ENCODE measurements around the gene CPLX1.
"Not testable (repeated sequence)": the region's sequence is repeated elsewhere in the genome, so short reads cannot be mapped to it uniquely, and the experiment has no call there.

Gene CPLX1

DNA sequence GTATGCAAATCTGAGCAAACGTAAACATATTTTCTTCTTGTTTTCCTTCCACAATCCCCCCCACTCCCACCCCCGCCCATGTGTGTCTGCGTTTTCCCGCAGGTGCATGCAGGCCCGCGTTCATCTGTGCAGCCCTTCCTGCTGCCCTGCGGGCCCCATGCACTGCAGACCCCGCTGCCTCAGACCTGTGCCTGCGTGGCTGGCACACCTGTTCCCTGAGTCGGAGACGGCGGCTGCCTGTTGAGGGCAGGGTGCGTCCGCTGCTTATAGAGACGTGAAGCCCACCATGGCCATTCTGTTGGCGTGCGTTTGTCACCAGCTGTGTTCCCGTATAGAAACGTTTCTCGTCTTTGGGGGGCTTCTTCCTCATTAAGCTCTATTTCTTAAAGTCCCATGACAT, 68.8 kb downstream of the CPLX1 start:
- DNase-seq (ENCODE audit: low read depth), result no peak

DNA sequence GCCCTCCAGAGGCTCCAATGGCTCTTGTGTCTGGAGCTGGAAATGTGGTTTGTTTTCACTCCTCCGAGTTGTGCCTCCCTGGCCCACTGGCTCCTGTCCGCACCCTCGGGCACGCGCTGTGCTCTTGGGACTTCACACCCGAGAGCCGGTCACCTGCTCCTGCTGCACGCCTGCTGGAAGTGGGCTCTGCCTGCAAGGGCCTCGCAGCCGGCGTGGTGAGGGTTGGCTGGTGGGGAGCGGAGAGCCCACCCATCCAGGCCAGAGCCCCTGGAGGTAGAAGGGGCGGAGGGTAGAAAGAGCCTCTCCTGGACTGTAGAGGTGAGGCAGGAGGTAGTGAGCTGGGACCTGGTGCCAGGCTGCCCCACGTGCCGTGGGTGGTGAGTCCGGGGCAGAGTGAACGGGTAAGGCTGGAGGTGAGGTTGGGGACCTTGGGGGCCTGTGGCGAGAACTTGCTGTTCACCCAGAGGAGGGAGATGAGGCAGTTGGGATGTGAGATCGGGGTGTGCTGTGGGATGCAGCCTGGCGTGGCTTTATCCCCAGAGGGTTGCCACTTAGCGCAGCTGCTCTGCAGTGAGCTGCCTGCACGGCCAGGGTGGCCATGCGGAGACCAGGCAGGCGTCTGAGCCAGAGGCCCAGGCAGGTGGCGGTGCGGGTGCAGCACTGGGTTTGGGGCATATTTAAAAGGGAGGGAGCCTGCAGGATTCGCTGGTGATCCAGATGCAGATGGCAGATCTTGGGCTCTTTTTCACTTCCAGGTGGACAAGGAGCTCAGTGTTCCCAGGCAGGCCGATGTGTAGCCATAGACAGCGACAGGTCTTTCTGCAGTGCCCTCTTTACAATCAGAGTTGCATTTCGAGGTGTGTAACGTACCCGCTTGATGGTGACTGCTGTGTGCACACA, 71.5 kb downstream of the CPLX1 start:
- DNase-seq (ENCODE audit: low read depth), result no peak

DNA sequence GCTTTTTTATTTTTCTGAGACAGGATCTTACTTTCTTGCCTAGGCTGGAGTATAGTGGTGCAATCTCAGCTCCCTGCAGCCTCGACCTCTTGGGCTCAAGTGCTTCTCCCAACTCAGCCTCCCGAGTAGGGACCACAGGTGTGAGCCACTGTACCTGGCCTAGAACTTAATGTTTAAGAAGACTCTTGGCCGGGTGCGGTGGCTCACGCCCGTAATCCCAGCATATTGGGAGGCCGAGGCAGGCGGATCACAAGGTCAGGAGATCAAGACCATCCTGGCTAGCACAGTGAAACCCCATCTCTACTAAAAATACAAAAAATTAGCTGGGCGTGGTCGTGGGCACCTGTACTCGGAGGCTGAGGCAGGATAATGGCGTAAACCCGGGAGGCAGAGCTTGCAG, 72.7 kb downstream of the CPLX1 start:
- DNase-seq (ENCODE audit: low read depth), result not testable (repeated sequence)

DNA sequence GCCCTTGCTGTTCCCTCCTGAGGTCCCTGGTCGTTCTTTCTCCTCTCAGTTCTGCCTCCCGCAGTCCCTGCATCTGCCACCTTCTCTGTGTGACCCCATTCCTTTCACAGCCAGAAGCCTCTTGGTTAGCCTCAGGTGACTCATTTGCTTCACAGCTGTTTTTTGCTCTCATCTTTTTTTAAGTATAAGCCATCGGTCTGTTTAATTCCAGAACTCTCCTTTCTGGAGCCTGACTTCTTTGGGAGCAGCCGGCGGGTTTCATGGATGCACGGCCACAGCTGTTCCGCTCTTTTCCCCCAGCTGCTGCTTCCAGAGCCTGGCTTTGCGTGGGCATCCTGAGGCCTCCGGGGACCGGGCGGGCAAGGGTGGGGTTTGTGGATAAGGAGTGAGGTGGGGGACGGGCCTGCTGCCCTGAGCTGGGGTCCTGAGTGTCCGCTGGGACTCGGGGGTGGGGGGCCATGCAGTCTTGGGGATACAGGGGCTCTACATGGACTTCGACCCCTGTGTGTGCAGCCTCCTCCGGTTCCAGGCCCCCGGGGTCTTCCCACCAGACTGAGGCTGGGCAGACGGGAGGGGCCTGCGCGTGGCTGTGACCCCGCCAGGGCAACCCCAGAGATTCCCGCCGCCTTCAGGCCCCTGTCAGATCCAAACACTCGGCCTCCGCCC, 73.6 kb downstream of the CPLX1 start:
- DNase-seq (ENCODE audit: low read depth), result no peak

DNA sequence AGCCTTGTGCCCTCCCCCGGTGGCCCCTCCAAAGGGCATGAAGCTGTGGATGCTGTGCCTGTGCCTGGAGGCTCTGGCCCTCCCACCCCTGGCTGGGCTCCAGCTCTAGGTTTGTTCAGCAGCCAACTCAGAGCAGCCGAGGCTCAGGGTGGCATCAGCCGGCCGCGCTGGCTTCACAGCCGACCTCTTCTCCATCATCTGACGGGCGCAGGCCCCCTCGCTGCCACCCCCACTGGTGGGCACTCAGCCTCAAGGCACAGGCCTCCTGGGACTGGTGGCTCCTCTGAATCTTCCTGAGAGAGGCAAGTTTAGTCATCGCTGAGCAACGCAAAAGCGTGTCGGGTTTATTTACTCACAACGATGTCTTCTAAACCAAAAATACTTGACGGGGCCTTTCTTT, 74.3 kb downstream of the CPLX1 start:
- no peak for DNase-seq (ENCODE audit: low read depth)

DNA sequence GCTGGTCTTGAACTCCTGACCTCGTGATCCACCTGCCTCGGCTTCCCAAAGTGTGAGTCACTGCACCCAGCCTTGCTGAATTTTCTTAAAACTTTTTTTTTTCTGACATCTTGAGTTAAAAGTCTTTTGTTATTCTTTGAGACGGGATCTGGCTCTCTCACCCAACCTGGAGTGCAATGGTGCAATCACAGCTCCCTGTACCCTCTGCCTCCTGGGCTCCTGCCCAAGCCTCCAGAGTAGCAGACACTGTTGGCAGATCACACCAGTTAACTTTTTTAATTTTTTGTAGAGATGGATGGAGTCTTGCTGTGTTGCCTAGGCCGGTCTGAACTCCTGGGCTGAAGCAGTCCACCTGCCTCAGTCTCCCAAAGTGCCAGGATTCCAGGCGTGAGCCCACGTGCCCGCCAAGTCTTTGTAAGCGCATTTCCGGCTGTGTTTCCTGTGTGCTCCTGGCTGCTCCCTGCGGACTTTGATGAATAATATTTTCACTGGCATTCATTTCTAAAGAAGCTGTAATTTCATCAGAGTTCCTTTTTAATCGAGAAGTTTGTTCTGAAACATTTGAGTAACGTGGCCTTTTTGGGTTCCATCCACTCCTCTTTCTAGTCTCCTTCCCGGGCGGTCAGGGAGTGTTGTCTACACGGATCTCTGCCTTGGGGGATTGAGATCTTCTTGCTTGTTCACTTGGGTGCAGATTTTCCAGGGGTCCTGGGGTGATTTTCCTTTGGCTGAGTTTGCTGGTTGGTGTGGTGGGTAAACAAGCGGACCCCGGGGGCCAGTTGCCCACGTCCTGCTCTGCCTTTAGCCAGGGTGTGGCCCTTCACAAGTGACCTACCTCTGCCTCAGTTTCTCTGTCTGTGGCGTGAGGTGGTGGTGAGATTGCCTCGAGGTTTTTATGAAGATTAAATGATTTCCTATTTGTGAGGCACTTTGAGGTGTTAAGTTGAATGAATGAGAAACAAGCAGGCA, 75.9 kb downstream of the CPLX1 start:
- DNase-seq (ENCODE audit: low read depth), result no peak

DNA sequence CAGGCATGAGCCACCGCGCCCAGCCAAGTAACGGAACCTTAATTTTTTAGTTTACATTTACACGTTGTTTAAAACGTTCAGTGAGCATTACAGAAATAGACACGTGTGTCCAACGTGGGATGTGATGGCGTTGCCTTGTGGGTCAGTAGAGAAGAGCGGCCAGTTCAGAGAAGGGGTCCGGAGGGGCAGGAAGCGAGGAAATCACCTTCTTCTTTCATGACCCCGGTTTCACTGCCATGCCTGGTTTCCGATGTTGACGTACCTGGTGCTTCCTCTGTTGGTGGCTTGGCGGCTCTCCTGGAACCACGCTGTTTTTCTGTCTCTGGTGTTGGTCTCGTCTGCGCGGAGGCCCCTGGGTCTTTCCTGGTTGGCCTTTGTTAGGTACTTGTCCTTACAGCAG, 77.5 kb downstream of the CPLX1 start:
- DNase-seq (ENCODE audit: low read depth), result no peak

DNA sequence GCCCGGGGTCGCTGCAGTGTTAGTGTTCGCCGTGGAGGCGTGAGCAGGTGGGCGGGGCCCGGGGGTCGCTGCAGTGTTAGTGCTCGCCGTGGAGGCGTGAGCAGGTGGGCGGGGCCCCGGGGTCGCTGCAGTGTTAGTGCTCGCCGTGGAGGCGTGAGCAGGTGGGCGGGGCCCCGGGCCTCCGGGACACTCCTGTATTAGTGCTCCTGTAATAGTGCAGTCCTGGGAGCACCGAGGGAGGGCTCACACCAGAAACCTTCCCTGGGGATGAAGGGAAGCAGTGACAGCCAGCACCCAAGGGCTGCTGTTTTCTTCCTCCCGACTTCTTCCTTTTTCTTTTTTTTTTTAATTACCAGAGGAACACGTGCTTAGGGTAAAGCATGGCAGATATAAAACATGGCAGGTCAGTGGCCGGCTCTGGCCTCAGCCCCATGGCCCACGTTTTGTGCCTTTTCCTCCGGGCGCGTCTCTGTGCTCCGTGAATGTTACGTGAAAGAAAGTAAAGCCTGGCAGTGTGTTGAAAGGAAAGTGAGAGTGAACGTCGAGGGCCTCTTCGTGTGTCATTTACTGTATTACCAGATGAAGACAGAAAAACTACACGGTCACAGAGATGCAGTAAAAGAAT, 78.3 kb downstream of the CPLX1 start:
- DNase-seq (ENCODE audit: low read depth), result no peak

DNA sequence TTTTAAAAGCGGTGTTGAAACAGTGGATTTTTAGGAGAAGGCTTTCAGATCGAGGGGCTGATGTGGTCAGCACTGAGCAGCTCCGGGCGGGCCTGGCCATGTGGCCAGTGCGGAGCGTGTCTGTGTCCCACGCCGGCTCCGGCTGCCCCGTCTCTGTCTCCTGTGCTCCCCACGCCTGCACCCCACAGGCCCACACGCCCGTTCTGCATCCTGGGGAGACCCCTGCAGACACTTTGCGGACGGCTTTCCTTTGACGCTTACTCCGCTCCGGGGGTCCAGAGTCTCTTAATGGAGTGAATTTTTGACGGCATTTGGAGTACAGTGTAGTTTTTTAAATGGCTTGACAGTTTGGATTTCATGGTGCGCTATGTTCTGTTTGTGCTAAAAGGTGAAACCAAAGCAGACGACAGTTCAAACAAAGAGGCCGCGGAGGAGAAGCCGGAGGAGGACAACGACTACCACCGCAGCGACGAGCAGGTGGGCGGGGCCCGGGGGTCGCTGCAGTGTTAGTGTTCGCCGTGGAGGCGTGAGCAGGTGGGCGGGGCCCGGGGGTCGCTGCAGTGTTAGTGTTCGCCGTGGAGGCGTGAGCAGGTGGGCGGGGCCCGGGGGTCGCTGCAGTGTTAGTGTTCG, 81.6 kb downstream of the CPLX1 start:
- DNase-seq (ENCODE audit: low read depth), result no peak

DNA sequence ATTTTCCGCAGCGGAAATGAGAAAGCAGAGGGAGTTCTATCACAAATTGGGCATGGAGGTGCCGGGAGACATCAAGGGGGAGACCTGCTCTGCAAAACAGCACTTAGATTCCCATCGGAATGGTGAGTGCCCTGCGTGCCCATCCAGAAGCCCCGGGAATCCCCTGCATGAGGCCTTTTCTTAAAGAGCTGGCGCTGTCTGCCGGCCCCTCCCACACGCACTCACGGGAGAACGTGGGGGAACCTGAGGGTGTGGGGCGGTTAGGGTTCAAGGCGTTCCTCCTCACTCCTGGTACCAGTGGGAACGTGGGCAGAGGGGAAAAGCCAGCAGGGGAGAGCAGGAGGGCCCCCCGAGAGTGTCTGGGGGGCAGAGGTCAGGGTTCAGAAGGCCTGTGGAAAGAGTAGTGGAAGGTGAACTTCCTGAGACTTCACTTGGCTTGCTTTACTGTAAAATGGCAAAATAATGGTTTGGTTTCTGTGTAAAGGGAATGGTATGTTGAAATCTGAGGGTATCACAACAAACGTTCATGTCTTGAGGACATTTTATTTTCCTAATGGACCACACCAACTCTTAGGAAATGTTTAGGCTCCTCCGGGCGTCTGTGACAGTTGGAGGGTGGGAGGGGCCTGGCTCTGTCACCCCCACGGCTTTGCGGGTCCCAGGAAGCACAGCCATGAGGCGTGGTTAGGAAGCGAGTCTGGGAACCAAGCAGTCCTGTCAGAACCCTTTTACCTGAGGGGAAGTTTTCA, 82.3 kb downstream of the CPLX1 start:
- DNase-seq (ENCODE audit: low read depth), result no peak

DNA sequence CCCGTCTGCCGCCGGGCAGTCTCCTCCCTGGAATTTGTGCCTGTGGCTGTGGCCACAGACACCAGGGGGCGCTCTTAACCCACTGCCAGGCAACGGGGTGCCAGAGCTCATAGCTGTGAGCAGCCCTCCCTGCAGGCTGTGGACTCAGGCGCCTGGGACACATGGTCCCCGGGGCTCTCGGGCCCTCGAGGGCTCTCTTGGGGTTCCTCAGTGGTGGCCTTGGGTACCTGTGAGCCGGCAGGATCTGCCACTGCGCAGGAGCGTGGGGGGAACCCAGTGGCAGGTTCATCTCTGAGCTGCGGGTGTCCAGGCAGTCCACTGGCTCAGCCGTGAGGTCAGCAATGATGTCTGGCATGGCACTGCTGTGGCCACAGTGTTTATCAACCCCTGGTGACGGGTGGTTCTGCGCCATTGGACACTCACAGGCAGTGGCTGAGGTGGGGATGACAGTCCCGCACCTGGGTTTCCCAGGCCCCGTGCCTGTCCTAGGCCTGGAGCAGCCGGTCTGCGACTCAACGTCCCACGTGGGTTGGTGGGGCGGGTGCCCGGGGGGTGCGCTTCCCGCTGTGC, 83.1 kb downstream of the CPLX1 start:
- DNase-seq (ENCODE audit: low read depth), result peak; percentile 73

DNA sequence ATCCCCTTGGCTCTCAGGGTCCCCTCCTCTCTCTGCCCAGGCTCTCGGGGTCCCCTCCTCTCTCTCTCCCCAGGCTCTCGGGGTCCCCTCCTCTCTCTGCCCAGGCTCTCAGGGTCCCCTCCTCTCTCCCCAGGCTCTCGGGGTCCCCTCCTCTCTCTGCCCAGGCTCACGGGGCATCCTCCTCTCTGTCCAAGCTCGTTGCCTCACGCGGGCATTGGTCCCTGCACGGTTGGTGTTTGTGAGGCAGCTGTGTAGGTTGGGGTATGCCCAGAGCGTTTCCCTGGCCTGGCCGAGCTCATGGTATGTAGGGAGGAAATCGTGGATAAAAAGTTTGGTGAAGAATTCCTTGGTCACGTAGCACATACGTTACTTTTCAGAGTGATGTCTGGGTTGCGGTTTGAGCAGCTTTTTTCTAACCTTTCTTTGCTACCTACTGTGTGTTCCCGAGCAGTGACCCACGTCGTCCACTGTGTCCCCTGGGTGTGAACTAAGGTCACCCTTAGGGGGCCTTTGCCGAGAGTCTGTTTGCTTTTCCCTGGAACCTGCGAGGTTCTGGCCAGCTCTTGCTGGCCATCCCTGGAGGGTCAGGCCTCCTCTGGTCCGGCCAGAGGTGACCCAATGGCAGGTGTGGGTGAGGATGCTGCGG, 83.7 kb downstream of the CPLX1 start:
- no peak for DNase-seq (ENCODE audit: low read depth)

DNA sequence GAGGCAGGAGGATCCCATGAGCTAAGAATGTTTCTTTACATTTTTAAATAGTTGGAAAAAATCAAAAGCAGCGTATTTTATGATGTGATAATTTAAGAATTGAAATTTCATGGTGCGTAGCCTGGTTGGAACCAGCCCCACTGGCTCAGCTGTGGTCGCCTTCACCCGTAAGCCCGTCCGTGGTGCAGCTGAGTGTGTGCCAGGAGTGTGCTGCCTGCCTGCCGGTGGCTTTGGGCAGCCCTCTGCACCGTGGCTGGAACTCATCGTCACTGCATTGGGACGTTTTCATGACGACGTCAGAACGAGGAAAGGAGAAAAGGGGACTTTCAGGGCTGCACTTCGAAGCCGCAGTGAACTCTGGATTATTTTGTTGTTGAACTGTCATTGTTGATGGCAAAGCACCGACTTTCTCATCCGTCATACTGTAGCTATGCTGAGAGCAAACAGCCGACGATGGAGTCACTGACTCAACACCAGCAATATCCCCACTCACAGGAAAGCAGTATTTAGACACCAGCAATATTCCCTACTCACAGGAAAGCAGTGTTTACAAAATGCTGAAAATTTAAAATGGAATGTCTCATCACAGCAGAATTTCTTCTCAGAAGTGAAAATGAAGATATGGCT, 85.2 kb downstream of the CPLX1 start:
- DNase-seq (ENCODE audit: low read depth), result no peak

DNA sequence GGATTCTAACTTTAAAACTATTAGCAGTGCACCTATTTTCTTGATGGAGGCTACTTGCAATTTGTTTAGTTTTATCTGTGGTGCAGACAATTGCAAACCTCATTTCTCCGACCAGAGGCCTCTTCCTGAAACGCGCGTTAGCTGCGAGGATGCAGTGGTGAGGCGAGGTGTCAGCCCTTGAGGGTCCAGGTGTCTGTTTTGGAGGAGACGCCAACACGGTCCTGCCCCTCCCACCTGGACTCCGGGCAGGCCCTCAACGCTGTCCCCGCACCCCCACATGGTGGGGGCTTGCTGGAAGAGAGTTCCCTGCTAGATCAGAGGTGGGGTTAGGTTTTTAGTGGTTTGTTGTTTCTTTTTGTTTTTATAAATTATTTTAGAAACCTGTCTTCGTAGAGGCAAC, 85.9 kb downstream of the CPLX1 start:
- DNase-seq (ENCODE audit: low read depth), result no peak

DNA sequence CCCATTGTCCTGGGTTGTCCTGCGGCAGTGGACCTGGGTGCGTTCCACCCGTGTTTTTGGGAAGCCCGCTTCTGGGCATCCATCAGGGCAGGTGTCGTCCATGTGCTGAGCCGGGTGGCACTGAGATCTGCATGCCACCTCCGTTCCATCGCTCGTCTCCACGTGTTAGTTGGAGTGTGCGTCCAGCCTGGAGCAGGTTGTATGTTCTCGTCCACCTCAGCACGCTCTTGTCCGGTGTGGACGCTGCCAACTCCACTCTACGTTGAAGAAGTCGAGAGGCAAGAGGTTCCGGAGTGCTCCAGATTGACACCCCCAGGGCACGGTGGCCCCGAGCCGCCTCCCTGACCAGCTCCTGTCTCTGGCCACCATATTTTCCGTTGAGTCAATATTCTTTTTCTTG, 86.4 kb downstream of the CPLX1 start:
- DNase-seq (ENCODE audit: low read depth), result no peak

DNA sequence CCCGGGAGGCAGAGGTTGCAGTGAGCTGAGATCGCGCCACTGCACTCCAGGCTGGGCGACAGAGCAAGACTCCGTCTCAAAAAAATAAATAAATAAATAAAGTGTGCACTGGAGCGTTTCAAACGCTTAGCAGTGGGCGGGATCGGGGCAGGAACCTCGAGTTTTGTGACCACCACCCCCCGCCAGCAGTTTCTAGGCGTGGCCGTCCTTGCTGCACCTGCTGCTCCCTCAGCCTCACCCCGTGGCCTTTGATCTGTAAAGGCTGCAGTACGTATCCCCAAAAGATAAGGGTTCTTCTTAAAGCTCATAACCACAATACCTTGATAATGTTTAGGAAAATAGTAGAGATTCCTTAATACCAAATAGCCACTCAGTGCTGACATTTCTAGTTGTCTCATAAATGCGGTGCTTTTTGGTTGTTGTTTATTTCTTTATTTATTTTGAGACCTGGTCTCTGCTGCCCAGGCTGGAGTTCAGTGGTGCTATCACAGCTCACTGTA, 87.1 kb downstream of the CPLX1 start:
- DNase-seq (ENCODE audit: low read depth), result no peak

DNA sequence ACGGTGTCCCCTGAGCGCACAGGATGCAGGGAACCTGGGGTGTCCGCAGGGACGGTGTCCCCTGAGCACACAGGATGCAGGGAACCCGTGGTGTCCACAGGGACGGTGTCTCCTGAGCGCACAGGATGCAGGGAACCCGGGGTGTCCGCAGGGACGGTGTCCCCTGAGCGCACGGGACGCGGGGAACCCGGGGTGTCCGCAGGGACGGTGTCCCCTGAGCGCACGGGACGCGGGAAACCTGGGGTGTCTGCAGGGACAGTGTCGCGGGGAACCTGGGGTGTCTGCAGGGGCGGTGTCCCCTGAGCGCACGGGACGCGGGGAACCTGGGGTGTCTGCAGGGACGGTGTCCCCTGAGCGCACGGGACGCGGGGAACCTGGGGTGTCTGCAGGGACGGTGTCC, 89.4 kb downstream of the CPLX1 start:
- not testable (repeated sequence) for DNase-seq (ENCODE audit: low read depth)

DNA sequence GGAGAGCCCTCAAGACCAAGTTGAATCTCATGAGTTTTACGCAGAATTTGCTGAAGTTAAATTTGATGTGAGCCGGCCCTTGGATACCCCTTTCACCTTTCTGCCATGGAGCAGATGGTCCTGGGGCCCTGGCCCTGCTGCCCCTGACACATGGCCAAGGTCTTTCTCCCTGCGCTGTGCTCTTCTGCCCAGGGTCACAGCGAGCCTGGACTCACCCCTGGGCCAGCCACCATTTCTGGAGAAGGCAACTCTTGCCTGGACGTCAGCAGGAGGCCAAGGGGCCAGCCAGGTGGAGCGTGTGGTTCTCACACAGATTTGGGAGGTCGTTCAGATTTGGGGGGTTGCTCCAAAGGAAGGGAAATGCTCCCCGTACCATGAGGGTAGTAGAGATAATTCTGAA, 90.3 kb downstream of the CPLX1 start:
- no peak for DNase-seq (ENCODE audit: low read depth)

All from stimulated activated CD8-positive, alpha-beta memory T cell treated with anti-CD3 and anti-CD28 coated beads, Interleukin-15, amount 100 ng/mL, for 24 hours (primary cell).